ENCODE measurements around the gene LRMDA. TPM values are rescaled to one million over a fixed set of nuclear protein-coding genes. Genes with fewer than 3 reads are reported as not detected.

LRMDA gene
- total and polyA plus RNA-seq, 2 donors (not counting 3 experiments of a cell fraction or from before 2014, with no cell fraction given), result 9.7 to 18.0 TPM

- no peaks in the 10 kb centered on the region for H3K36me3 ChIP-seq (ENCODE audit: control insufficient read depth in 2 of 2, extremely low read depth in 1 of 2, insufficient read depth in 2 of 2, low read length in 2 of 2)
- H3K4me2 ChIP-seq (ENCODE audit: insufficient read depth, low read length), result no peak overlapping the region
- no peak overlapping the region for H2AFZ ChIP-seq (ENCODE audit: low read depth, low read length)
- H3K9me1 ChIP-seq (replicated peaks; ENCODE audit: control insufficient read depth, extremely low read depth, insufficient read depth, low read length), result no peaks in the 10 kb centered on the region
- no peak overlapping the region for H3K4me3 ChIP-seq (replicated peaks in 1 of 3; ENCODE audit: insufficient read depth in 1 of 3, low read depth in 1 of 3, low read length in 3 of 3)
- H3K9me3 ChIP-seq (replicated peaks; ENCODE audit: control insufficient read depth, insufficient read depth, low read length), result no peaks in the 10 kb centered on the region
- H4K20me1 ChIP-seq (replicated peaks; ENCODE audit: control insufficient read depth, extremely low read depth, insufficient read depth, low read length), result no peaks in the 10 kb centered on the region
- ChIA-PET POLR2A (no interaction called here), CTCF (interaction anchor here (1.7 kb wide), 1 partner anchor 34 kb away, joined by 3 read pairs; no protein-coding TSS in a partner anchor)
- peaks cover 23% of the 10 kb centered on the region for H3K4me1 ChIP-seq (ENCODE audit: control insufficient read depth, extremely low read depth, insufficient read depth, low read length)
- H3K9ac ChIP-seq (replicated peaks; ENCODE audit: extremely low read depth, insufficient read depth, low read length), result no peak overlapping the region
- dilution Hi-C loops (cut with MboI; ENCODE audit: extremely low pct_ligation_motif_present, low sequenced_read_pairs) (no loop called here), intact Hi-C loops (cut with micrococcal nuclease) (no loop called here)
- no peak overlapping the region for H3K27ac ChIP-seq (ENCODE audit: insufficient read depth, low read depth, low read length)
- no TSS peak for BruUV-seq (replicated peaks)
- DNase-seq (ENCODE audit: low read depth, low spot score) (no peak), FAIRE-seq (no peak)
- peaks cover 0 to 4% of the 10 kb centered on the region in 2 experiments for H3K27me3 ChIP-seq (ENCODE audit: control insufficient read depth in 2 of 2, insufficient read depth in 2 of 2, low read length in 2 of 2)
- H3K79me2 ChIP-seq (ENCODE audit: control insufficient read depth, insufficient read depth, low read length), result no peaks in the 10 kb centered on the region
- TF ChIP-seq POLR2A (IDR thresholded peaks at IDR 0.05; ENCODE audit: low read depth, low read length) (no peak), MAX (IDR thresholded peaks at IDR 0.05; ENCODE audit: insufficient read depth, insufficient read length) (no peak), CTCF (IDR thresholded peaks at IDR 0.05; ENCODE audit: extremely low read depth in 1 of 2, insufficient read depth in 1 of 2, low read depth in 1 of 2, low read length in 2 of 2) (no peak), EZH2 (IDR thresholded peaks at IDR 0.05; ENCODE audit: borderline replicate concordance, low read depth, low read length, severe bottlenecking) (no peak), POLR2AphosphoS5 (IDR thresholded peaks at IDR 0.05; ENCODE audit: insufficient read depth, low read depth, low read length) (no peak), MYC (IDR thresholded peaks at IDR 0.05; ENCODE audit: low read depth, low read length) (no peak), JUN (IDR thresholded peaks at IDR 0.05; ENCODE audit: borderline replicate concordance, insufficient read depth, insufficient read length, low read depth) (no peak), FOS (IDR thresholded peaks at IDR 0.05; ENCODE audit: borderline replicate concordance, insufficient read depth, low read length) (no peak), GATA2 (IDR thresholded peaks at IDR 0.05; ENCODE audit: insufficient read depth, insufficient read length, low read depth, low read length) (no peak)
Measured at GRCh38 chr10:75433216-75433615, 1.8 kb downstream of the LRMDA start.
